ENCODE measurements around the gene GNG12.

GNG12 gene

DNA sequence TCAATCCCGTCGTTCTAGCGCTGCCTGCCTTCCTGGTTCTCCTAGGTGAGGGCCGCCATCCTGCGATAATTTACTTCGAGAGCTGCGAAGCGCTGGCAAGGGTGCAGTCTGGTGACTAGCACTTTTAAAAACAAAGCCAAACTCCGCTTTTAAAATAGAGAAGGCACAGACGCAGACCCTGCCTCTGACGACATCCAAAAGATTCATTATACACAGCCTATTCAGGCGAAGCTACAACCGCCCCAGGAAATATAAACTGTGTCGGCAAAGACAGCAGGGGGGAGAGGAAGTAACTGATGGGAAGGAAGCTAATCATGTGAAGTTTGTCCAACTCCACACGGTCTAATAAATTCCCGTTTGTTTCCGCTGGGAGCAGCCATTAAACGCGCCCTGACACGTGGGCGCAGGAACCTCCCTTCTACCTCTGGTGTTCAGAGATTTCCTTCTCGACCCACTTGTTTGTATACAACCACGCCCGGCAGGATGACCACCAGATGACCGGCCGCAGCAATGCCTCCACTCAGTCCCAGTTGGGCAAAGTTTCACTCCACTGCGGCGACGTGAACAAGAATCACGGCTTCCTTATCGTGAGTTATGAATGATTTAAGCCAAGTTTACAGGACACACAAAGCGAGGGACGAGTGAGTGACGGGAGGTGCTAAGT is 1.3 kb downstream of the GNG12 start:
- Histone ChIP-seq H4K20me1 (ENCODE audit: insufficient read depth) (no peaks in the 10 kb centered on the region), H3K79me2 (ENCODE audit: insufficient read depth, low read depth) (no peaks in the 10 kb centered on the region), H3K4me2 (peak overlapping the region; percentile 45), H3K4me3 (IDR thresholded peaks at IDR 0.05; ENCODE audit: insufficient read depth, low read depth, low read length) (no peak overlapping the region), H3K27me3 (ENCODE audit: insufficient read depth, low read depth) (no peaks in the 10 kb centered on the region), H3K36me3 (ENCODE audit: insufficient read depth) (no peaks in the 10 kb centered on the region), H3K4me1 (ENCODE audit: low read depth, poor library complexity, severe bottlenecking) (no peaks in the 10 kb centered on the region), H3K9ac (peak overlapping the region; percentile 18; the same call in 1 of the 2 replicates), H3K27ac (no peak overlapping the region), H2AFZ (ENCODE audit: low read depth) (peak overlapping the region; percentile 82)
- TF ChIP-seq, protein P1, sequence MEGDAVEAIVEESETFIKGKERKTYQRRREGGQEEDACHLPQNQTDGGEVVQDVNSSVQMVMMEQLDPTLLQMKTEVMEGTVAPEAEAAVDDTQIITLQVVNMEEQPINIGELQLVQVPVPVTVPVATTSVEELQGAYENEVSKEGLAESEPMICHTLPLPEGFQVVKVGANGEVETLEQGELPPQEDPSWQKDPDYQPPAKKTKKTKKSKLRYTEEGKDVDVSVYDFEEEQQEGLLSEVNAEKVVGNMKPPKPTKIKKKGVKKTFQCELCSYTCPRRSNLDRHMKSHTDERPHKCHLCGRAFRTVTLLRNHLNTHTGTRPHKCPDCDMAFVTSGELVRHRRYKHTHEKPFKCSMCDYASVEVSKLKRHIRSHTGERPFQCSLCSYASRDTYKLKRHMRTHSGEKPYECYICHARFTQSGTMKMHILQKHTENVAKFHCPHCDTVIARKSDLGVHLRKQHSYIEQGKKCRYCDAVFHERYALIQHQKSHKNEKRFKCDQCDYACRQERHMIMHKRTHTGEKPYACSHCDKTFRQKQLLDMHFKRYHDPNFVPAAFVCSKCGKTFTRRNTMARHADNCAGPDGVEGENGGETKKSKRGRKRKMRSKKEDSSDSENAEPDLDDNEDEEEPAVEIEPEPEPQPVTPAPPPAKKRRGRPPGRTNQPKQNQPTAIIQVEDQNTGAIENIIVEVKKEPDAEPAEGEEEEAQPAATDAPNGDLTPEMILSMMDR (conservative IDR thresholded peaks at IDR 0.05; ENCODE audit: low read depth, low read length), result no peak

- Histone ChIP-seq H3K4me1 (ENCODE audit: low read depth, poor library complexity, severe bottlenecking) (no peaks in the 10 kb centered on the region), H3K4me3 (IDR thresholded peaks at IDR 0.05; ENCODE audit: insufficient read depth, low read depth, low read length) (no peak overlapping the region), H2AFZ (ENCODE audit: low read depth) (peak overlapping the region; percentile 82), H3K36me3 (ENCODE audit: insufficient read depth) (no peaks in the 10 kb centered on the region), H3K9ac (no peak overlapping the region), H3K79me2 (ENCODE audit: insufficient read depth, low read depth) (no peaks in the 10 kb centered on the region), H4K20me1 (ENCODE audit: insufficient read depth) (no peaks in the 10 kb centered on the region), H3K4me2 (no peak overlapping the region; the same call in 1 of the 2 replicates), H3K27ac (no peak overlapping the region), H3K27me3 (ENCODE audit: insufficient read depth, low read depth) (no peaks in the 10 kb centered on the region)
- TF ChIP-seq, protein P1 (conservative IDR thresholded peaks at IDR 0.05; ENCODE audit: low read depth, low read length), result no peak
Measured at GRCh38 chr1:67830928-67831830, 2.1 kb downstream of the GNG12 start.

DNA sequence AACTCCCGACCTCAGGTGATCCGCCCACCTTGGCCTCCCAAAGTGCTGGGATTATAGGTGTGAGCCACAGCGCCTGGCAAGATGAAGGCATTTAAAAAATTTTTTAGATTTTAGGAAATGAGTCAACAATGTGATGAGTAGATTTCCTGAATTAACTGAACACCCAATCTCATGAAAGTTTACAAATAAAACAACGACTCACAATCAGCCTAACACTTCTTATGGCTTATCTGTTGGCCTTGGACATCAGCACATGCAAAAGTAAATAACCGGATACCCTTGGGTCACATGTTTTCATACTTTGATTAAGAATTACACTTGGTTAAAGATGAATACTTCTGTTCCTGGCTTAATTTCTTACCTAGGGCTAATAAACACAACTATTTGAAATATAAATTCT is 3.0 kb downstream of the GNG12 start:
- no peaks in the 10 kb centered on the region for H3K4me1 ChIP-seq (ENCODE audit: low read depth, poor library complexity, severe bottlenecking)

DNA sequence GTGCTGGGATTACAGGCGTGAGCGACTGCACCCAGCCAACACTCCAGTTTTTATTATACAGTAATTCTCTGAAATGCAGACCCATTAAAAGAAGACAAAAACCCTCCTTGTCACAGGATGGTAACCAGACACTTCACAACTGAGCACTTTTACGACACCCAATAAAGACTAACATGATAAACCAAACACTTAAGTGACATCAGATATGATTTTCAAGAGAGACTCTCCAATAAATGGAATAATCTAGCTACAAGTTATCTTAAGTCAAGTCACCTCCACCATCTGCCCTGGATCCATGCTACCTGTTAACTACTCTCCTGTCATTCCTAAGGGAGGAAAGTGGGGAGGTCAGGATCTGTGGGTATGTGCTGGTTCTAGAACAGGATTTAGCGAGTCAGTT is 5.6 kb downstream of the GNG12 start:
- Histone ChIP-seq H4K20me1 (ENCODE audit: insufficient read depth) (no peaks in the 10 kb centered on the region), H3K27me3 (ENCODE audit: insufficient read depth, low read depth) (no peaks in the 10 kb centered on the region), H3K79me2 (ENCODE audit: insufficient read depth, low read depth) (no peaks in the 10 kb centered on the region), H3K4me3 (IDR thresholded peaks at IDR 0.05; ENCODE audit: insufficient read depth, low read depth, low read length) (no peak overlapping the region), H3K4me1 (ENCODE audit: low read depth, poor library complexity, severe bottlenecking) (no peaks in the 10 kb centered on the region), H2AFZ (ENCODE audit: low read depth) (no peak overlapping the region), H3K9ac (no peak overlapping the region), H3K36me3 (ENCODE audit: insufficient read depth) (no peaks in the 10 kb centered on the region), H3K4me2 (no peak overlapping the region), H3K27ac (no peak overlapping the region)
- TF ChIP-seq, protein P1 (conservative IDR thresholded peaks at IDR 0.05; ENCODE audit: low read depth, low read length), result no peak

More for the DNA sequence above, 3.0 kb downstream of the GNG12 start:
- Histone ChIP-seq H3K27me3 (ENCODE audit: insufficient read depth, low read depth) (no peaks in the 10 kb centered on the region), H3K9ac (no peak overlapping the region), H2AFZ (ENCODE audit: low read depth) (no peak overlapping the region), H3K4me2 (no peak overlapping the region), H3K79me2 (ENCODE audit: insufficient read depth, low read depth) (no peaks in the 10 kb centered on the region), H3K36me3 (ENCODE audit: insufficient read depth) (no peaks in the 10 kb centered on the region), H3K4me3 (IDR thresholded peaks at IDR 0.05; ENCODE audit: insufficient read depth, low read depth, low read length) (no peak overlapping the region), H4K20me1 (ENCODE audit: insufficient read depth) (no peaks in the 10 kb centered on the region), H3K27ac (no peak overlapping the region)
- TF ChIP-seq, protein P1 (conservative IDR thresholded peaks at IDR 0.05; ENCODE audit: low read depth, low read length), result no peak
